DMS 273 treated with DMSO at 0.1 percent for 48 hours (cell line): ENCODE results near the gene ZNFX1.
"Not testable (repeated sequence)": the region's sequence is repeated elsewhere in the genome, so short reads cannot be mapped to it uniquely, and the experiment has no call there.

ENCODE experiments used
- DNase-seq: peaks from one replicate; lab custom pipeline; 2025; lab: John Stamatoyannopoulos, UW

Gene ZNFX1

DNA sequence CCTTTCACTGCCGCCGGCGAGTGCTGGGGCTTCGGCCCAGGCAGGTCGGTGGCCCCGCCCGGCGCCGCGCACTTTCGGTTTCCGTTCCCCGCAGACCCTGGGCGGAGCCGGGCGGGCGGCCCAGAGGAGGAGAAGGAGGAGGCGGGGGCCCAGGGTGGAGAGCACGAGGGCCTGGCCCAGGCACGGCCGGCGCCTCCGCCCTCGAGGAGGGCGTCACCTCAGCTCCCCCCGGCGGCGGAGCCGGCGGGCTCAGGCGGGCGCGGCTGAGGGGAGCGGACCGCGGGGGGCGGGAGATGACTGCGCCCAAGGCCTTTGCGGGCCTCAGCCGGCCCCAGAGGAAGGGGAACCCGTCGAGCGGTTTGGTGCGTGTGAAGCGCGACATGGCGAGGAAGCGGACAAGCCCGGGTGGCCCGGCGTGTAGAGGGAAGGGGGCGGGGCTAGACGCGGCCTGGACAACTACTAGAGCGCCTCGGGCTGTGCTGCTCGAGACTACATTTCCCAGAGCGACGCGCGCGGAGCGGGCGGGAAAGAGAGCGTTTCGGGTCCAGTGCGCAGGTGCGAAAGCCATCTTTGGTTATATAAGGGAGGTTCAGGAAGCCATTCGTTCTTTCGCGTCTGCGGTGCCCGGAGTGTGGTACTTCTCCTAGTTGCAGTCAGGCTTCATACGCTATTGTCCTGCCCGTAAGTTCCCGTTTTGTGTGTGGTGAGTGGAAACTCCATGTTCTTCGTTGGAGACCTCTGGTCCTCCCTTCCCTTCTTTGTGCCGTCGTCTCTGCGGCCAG is at the start of gene ZNFX1:
TSS of gene ZNFX1 (minus strand) at position 22 of the 782 bp plus-strand sequence. CDS start 2,218 bp downstream, outside the sequence.
- DNase-seq, result peak; percentile 96

DNA sequence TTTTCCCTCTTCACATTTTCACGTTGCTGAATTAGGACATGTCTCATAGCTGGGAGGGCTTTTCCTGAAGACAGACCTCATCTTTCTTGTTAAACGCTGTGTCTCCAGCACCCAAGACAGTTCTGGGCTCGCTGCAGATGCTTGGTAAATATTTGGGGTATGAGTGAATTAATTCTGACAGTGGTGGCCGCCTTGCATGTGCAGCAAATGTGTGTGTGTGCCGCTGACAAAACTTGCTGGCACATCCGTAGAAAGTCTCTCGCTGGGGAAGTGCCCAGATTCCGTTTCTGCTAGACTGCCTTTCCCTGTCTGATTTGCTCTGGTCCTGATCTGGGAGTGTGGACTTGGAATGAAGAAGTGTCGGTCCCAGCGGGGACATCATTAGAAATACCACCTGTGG is 48.2 kb upstream of the ZNFX1 start:
- no peak for DNase-seq

DNA sequence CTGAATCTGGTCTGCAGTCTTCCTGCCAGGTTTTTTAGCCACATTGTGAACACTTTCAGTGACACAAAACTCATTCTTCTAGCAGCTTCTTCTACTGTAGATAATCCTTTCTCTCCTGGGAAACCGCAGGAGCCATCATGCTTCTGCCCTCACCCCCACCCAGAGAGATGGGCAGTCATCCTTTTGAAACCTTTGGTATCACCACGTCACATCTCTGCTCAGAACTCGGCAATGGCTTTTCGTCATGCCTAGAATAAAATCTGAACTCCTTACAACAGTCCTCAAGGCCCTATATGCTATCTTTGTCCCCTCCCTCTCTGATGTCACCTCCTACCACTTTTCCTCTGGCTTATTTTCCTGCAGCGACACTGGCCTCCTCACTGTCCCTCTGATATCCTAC is 46.4 kb upstream of the ZNFX1 start:
- DNase-seq, result no peak

DNA sequence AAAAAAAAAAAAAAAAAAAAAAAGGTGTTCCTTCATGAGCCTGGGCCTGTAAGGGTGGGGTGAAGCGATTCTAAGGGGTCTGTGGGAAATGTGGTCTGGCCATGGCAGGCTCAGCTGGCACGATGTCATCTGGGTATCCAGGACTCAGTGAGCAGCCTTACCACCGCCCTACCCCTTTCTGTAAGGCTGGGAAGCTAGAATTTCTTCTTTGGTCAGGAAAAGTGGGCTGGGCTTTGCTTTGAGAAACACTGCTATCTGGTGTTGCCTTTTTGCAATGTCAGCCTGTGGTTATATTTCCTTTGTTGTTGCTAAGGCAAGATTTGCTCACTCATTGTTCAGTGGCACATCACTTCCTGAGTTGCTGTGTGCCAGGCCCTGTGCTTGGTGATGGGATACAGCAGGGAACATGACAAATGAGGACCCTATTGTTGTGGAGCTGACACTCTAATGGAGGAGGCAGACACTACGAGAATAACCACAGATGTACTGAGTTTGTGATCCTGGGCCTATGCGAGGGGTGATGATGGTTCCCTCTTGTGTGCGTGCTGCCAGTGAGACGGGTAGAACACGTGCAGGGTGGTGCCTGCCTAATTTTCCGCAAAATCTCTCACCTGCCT is 45.9 kb upstream of the ZNFX1 start:
- peak; percentile 26 for DNase-seq

DNA sequence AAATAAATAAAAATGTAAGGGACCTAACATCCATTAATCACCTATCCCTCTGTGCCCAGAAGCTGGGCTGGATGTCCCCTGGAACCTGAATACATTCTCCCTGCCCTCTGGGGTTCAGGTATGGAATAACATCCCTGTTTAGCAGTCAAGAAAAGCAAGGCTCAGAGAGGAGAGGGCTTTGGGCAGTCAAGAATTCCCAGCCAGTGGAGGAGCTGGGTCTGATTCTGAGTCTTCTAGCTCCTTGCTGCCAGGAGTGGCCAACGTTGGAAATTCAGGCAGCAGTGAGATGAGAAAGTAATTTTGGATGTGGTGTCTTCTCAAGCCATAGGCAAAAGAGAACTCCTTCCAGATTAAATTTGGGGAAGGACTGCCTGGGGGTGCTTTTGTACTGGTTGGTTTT is 42.6 kb upstream of the ZNFX1 start:
- peak; percentile 46 for DNase-seq

DNA sequence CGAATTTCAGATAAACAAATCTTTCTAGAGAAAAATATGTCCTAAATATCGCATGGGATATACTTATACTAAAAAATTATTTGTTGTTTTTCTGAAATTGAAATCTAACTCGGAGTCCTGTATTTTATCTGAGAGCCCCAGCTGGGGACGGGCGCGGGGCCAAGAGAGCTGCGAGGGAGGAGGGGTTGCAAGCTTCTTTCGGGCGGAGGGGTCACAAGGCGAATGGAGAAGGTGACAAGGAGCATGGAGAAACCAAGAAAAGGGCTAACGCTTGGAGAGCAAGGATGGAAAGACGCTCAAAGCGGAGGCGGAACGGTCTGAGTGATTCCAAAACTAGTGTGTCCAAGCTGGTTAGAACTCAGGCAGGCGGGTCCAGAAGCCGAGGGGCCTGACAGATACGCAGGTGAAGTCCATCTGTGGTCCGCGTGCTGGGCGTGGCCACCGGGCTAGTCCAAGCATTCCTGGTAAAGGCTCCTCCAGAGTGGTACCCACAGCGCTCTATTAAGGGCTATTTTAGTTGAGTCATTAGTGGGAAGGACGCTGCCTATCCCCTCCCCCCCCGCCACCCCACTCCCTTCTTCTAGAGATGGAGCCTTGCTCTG is 41.5 kb upstream of the ZNFX1 start:
- DNase-seq, result no peak

DNA sequence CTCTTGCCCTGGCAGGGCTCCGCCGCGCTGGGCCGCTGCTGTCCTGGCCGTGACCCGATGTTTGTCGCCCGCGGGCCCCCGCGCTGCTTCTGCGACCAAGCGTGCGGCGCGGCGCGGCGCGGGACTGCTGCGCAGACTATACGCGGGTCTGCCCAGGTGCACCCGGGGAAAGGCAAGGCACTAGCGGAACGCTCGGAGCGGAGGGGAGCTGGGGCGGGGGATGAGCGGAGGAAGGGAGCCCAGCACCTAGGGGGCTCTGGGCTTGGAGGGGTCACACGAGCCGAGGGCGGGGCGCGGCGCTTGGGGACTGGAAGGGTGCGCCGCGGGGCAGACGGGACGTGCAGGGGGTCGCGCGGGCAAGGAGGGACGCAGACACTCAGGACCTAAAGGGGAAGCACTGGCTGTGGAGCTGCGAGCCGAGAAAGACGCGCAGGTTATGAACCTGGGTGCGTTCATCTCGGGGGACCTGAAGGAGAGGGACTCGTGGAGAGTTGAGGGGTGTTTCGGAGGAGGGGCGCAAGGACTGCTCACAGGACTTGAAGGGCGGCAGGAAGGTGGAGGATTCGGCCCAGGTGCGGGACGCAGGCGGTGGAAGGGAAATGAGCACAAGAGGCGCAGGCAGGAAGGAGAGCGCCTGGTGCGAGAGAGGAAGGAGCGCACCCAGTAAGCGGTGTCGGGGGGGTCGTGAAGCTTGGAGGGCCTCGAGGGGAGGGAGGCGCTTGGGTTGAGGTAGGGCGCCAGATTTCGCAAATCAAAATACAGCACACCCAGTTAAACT is 40.8 kb upstream of the ZNFX1 start:
- no peak for DNase-seq

DNA sequence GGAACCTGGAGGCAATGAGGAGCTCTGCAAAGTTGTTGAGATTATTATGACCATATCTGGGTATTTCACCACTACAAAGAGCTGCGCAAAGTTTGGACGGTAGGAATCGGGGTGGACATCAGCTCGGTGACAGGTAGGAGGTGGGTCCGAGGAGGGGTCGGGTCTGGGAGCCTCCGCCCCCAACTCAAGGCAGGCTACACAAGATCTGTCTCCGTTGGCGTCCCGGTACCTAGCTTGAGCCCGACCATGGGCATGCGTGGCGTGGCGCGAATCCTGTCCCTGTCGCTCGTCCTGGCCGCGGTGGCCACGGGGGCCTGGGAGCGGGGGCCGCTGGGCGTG is 40.2 kb upstream of the ZNFX1 start:
- no peak for DNase-seq

DNA sequence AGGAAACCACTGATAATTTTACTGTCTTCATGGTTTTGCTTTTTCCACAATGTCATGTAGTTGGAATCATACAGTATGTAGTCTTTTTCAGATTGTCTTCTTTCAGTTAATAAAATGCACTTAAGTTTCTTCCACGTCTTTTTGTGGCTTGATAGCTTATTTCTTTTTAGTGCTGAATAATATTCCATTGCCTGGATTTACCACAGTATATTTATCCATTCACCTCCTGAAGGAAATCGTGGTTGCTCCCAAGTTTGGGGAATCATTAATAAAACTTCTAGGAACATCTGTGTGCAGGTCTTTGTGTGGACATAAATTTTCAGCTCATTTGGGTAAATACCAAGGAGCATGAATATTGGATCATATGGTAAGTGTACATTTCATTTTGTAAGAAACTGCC is 38.8 kb upstream of the ZNFX1 start:
- no peak for DNase-seq

DNA sequence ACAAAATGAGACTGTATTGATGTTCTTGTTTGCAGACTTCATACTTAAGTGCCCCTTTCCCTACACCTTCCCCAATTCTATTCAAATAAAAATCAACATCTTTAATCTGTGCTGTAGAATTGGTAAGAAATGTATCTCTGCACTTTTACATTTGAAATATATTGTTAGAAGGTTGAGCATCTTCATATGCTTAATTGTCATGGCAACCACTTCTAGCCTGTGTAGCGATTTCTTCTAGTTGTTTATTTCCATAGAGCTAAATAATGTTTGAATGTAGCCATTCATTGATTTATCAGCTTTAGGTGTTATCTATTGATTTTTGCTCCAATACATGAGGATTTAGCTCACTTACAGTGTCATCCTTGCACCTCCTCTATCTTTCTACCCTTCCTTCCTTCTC is 37.7 kb upstream of the ZNFX1 start:
- no peak for DNase-seq

DNA sequence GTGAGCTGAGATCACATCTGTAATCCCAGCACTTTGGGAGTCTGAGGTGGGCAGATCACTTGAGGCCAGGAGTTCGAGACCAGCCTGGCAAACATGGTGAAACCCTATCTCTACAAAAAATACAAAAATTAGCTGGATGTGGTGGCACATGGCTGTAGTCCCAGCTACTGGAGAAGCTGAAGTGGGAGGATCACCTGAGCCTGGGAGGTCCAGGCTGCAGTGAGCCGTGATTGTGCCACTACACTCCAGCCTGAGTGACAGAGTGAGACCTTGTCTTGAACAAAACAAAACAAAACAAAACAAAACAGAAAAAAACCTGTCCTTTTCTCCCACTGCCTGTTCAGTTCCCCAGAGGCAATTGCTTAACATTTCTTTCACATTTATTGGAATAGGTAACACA is 36.2 kb upstream of the ZNFX1 start:
- DNase-seq, result not testable (repeated sequence)

DNA sequence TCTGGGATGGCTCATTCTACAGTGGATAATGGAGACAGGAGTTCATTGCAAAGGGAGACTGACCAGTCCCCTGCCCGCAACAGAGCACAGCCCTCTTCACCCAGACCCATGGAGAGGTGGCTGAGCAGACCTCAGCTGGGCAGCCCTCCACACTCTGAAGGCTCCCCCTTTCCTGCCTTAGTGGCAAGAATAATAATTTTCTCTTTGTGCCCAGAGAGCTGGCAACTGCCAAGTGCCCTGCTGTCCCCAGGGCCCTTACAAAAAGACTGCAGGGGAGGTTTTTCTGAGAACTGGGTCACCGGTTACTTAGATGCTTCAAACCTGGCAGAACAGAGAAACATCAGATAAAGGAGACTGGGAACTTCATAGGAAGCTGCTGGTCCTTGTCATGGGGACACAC is 35.4 kb upstream of the ZNFX1 start:
- DNase-seq, result no peak

DNA sequence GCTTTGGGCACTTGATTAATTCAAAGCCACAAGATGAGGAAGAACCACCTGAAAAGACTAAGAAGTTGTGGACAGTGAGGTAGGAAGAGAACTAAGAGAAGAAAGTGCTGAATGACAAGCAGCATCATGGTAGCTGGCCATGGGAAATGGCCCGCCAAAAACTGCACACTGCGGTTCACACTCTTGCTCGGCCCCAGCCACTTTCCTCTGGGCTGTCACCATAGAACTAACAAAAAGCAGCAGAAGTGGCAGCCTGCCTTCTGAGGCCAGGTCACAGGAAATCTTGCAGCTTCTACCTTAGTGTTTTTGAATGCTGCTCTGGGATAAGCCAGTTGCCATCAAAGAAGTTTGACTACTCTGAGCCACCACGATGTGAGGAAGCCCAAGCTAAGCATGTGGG is 34.8 kb upstream of the ZNFX1 start:
- no peak for DNase-seq

DNA sequence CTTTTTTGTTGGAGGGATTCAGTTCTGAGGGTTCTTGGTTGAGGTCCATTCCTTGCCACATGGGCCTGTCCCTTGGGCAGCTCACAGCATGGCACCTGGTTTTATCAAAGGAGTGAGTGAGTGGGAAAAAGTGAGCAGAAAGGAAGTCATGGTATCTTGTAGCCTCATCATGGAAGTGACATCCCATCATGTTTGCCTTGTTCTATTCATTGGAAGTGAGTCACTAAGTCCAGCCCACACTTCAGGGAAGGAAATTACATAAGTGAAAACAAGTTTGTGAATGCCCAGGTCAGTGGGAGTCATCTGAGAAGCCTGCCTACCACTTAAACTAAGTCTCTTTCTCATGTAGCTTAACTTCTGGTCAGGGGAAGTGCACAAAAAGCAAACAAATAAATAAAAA is 32.8 kb upstream of the ZNFX1 start:
- DNase-seq, result no peak

DNA sequence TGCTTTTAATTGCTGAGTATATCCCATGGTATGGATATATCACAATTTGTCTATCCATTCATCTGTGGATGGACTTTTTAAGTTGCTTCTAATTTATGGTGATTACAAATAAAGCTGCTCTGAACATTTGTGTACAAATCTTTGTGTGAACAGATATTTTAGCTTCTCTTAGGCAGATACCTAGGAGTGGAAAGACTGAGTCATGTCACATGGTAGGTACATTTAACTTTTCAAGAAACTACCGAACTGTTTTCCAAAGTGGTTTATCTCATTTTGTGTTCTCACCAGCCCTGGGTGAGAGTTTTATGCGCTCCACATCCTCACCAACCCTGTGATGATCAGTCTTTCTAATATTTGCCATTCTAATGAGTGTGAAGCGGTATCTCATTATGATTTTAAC is 31.0 kb upstream of the ZNFX1 start:
- DNase-seq, result no peak

DNA sequence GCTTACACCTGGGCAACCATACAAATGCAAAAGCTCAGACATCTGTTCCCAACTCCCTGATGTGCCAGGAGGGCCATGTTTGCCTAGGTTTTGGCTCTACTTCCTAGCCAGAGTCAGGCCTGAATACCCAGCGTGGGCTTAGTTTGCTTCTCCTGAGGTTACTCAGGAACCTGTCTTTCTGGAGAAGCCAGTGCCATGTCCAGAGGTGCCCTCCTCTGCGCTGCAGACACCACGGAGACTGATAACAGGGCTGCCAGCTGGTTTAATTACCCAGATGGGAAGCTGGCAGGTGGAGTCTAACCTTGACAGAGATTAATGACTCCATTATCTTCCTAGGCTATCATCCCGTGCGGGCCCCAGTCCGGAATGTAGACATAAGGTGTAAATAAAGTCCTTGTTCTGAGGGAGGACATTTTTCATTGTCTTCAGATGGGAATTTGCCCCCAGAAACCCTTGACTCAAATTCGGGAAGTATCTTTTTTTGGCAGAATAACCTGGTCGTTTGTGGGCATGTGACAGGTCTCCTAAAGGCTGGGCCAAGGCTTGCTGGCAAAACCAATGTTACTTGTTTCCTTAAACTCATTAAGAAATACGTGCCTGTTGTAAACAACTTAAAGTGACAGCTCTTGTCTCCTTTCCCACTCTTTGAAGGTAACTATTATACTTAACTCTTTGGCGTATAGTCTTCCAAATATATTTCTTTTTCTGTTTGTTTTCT is 29.2 kb upstream of the ZNFX1 start:
- DNase-seq, result no peak

DNA sequence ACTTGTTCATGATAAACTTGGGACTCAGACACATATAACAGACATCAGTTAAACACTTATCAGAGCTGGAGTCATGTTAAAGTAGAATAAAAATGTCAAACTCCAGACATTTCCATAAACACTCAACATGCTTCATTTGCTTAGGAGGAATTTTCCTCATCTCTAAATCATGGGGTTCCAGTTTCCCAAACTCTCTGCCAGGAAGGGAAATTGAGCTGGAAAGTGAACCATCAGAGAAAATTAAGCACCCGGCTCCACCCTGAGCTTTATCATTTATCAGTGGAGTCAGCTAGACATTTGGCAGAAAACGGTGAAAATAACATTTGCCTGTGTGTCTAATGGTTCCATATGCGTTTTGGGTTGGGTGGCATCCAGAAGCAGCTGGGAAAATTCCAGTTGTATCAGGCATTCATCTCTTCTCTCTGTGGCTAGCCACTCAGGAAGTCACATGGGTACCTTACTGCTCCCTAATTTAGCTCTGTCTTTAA is 25.3 kb upstream of the ZNFX1 start:
- no peak for DNase-seq

DNA sequence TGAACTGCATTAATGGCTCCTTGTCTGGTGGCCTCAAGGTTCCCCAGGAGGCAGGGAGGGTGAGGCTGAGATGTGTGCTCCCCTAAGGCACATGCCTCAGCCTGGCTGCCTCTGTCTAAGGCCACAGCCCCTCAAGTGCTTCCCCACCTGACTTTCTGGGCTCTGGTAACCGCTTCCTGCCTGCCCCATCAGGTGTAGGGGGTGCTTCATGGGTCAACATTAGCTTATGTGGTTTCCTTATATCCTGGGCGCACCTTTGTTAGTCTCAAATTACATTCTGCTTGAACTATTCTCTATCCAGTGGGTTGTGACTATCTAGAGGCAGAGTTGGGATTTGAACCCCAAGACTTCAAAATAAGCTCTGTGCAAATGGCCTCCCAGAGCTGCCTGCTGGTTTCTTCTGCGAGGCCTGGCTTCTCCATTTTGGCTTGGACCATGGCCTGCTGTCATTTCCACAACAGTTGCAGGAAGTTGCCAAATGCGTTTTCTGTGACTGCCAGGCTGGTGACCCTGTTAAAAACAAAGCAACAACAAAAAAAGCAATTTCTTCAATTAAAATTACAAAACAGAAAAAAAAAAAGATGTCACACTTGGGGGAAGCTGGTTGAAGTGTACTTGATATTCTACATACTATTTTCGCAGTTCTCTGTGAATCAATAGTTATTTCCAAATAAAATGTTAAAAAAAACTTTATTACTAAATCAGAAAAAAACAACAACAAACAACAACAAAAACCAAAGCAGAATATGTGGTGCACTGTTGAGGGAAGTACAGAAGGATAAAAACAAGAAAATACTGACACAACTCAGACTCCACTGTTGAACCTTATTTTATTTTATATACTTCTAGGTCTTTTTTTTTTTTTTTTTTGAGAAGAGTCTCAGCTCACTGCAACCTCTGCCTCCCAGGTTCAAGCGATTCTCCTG is 20.0 kb upstream of the ZNFX1 start:
- DNase-seq, result no peak

DNA sequence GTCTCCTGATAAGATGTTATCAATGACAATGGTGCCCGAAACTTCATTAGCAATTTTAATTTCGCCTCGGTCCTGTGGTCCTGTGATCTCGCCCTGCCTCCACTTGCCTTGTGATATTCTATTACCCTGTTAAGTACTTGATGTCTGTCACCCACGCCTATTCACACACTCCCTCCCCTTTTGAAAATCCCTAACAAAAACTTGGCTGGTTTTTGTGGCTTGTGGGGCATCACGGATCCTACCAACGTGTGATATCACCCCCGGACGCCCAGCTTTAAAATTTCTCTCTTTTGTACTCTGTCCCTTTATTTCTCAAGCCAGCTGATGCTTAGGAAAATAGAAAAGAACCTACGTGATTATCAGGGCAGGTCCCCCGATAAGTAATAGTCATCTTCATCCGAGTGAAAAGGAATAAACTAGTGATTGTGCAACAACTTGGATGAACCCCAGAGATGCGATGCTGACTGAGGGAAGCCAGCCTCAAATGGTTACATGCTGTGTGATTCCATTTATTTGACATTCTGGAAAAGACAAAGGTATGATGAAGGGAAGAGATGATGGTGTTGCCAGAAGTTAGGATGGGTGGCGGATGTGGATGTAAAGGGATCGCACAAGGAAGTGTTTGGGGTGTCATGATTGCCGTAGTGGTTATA is 16.3 kb upstream of the ZNFX1 start:
- not testable (repeated sequence) for DNase-seq

DNA sequence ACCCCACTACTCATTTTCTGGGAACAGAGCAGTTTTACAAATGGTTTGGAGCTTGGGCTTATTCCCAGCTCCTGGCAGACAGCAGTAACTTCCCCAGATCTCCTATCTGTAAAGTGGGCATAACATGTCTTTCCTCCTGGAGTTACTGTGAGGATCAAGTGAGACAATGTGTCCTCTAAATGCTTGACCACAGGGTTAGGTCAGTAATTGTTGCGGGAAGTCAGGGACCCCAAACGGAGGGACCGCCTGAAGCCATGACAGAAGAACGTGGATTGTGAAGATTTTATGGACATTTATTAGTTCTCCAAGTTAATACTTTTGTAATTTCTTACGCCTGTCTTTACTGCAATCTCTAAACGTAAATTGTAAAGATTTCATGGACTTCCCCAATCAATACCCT is 15.3 kb upstream of the ZNFX1 start:
- DNase-seq, result no peak
